ENCODE measurements around the gene MTRF1. TPM values are rescaled to one million over a fixed set of nuclear protein-coding genes. Genes with fewer than 3 reads are reported as not detected.

Gene MTRF1
- total RNA-seq, 2 experiments from 2014 or later: 22.6 to 23.4 TPM

DNA sequence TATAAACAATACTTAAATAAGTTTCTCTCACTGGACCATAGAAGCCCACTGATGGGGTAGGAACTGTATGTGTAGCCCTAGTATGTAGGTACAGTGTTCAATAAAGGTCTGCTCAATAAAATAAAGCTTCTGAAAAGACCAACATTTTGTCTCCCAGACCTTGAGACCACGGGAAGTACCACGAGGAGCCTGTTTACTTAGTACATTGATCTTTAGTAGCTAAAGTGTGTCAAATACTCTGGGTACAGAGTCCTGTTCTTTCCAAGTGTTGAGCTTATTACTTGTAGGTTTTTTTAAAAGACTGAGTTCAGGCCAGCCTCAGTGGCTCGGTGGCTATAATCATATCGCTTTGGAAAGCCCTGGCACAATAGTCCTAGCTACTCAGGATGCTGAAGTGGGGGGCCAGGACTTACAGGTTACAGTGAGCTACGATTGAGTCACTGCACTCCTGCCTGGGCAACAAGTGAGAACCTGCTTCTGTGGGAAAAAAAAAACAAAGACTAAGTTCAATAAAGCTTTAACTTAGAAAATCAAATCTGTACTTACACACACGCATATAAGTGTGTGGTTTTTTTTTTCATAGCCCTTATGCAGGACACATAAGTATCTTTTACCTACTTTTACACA is 3.4 kb downstream of the MTRF1 start:
- Mint-ChIP-seq H3K27ac (no peak overlapping the region), H3K36me3 (ENCODE audit: low read depth) (peaks cover 47% of the 10 kb centered on the region), H3K4me3 (no peak overlapping the region), H3K27me3 (no peaks in the 10 kb centered on the region), H3K4me1 (ENCODE audit: low read depth) (peaks cover 39% of the 10 kb centered on the region), H3K9me3 (no peaks in the 10 kb centered on the region)
- TF ChIP-seq, protein P1, sequence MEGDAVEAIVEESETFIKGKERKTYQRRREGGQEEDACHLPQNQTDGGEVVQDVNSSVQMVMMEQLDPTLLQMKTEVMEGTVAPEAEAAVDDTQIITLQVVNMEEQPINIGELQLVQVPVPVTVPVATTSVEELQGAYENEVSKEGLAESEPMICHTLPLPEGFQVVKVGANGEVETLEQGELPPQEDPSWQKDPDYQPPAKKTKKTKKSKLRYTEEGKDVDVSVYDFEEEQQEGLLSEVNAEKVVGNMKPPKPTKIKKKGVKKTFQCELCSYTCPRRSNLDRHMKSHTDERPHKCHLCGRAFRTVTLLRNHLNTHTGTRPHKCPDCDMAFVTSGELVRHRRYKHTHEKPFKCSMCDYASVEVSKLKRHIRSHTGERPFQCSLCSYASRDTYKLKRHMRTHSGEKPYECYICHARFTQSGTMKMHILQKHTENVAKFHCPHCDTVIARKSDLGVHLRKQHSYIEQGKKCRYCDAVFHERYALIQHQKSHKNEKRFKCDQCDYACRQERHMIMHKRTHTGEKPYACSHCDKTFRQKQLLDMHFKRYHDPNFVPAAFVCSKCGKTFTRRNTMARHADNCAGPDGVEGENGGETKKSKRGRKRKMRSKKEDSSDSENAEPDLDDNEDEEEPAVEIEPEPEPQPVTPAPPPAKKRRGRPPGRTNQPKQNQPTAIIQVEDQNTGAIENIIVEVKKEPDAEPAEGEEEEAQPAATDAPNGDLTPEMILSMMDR (IDR thresholded peaks at IDR 0.05): no peak
- ATAC-seq (no peak), DNase-seq (no peak)
- CTCF ChIA-PET: interaction anchor here (0.7 to 2.1 kb wide), 3 partner anchors 32 to 206 kb away, joined by 3 to 8 read pairs (median 3); no protein-coding TSS in a partner anchor
- POLR2A ChIA-PET: interaction anchor here (0.6 to 1.4 kb wide), 3 partner anchors 11 to 28 kb away, joined by 3 to 4 read pairs (median 3); no protein-coding TSS in a partner anchor
- intact Hi-C loops (cut with micrococcal nuclease): no loop called here

DNA sequence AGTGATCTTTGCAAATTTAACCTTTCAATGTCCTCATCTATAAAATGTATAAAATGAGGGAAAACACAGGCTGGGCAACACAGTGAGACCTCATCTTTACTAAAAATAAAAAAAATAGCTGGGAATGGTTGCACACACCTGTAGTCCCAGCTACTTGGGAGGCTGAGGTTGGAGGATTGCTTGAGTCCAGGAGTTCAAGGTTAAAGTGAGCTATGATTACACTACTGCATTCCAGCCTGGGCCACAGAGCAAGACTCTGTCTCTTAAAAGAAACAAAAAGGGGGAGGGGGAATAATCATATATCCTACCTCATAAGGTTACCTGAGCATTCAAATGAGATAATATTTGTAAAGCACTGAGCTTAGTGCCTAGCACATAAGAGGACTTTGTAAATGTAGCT is 5.8 kb downstream of the MTRF1 start:
- no peak overlapping the region for H3K27ac Mint-ChIP-seq
- H3K4me3 Mint-ChIP-seq: no peak overlapping the region
- DNase-seq (no peak), ATAC-seq (no peak)
- CTCF ChIA-PET: interaction anchor here (0.7 to 1.0 kb wide), 2 partner anchors 36 to 204 kb away, joined by 3 to 5 read pairs; no protein-coding TSS in a partner anchor
- TF ChIP-seq, protein P1 (IDR thresholded peaks at IDR 0.05): no peak
- H3K36me3 Mint-ChIP-seq (ENCODE audit: low read depth): peaks cover 63% of the 10 kb centered on the region
- H3K4me1 Mint-ChIP-seq (ENCODE audit: low read depth): peaks cover 35% of the 10 kb centered on the region
- H3K9me3 Mint-ChIP-seq: no peaks in the 10 kb centered on the region
- H3K27me3 Mint-ChIP-seq: no peaks in the 10 kb centered on the region
- POLR2A ChIA-PET: no interaction called here
- intact Hi-C loops (cut with micrococcal nuclease): no loop called here

DNA sequence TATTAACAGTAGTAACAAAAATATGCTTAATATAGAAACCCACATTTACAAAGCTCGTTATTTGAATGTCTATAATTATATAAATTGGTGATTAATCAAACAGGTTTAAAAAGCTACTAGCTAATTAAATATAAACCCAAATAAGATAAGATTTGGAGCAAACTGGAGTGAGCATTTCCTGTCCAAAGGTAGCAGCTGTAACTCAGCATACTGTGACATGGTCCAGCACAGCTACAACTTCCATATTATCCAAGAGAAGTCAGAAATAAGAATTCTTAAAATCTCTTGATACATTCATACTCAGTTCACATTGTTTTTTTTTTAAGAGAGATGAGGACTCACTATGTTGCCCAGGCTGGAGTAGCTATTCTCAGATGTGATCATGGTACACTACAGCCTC is 8.5 kb downstream of the MTRF1 start:
- H3K27me3 Mint-ChIP-seq: no peaks in the 10 kb centered on the region
- peaks cover 30% of the 10 kb centered on the region for H3K4me1 Mint-ChIP-seq (ENCODE audit: low read depth)
- peaks cover 69% of the 10 kb centered on the region for H3K36me3 Mint-ChIP-seq (ENCODE audit: low read depth)
- CTCF ChIA-PET: interaction anchor here (0.9 kb wide), 1 partner anchor 64 kb away, joined by 3 read pairs; no protein-coding TSS in a partner anchor
- H3K9me3 Mint-ChIP-seq: no peaks in the 10 kb centered on the region
- TF ChIP-seq, protein P1 (IDR thresholded peaks at IDR 0.05): no peak
- POLR2A ChIA-PET: interaction anchor here (0.6 kb wide), 2 partner anchors 19 to 673 kb away, joined by 3 read pairs; no protein-coding TSS in a partner anchor
- H3K4me3 Mint-ChIP-seq: no peak overlapping the region
- no peak overlapping the region for H3K27ac Mint-ChIP-seq
- intact Hi-C loops (cut with micrococcal nuclease): no loop called here
- ATAC-seq: no peak
- no peak for DNase-seq

DNA sequence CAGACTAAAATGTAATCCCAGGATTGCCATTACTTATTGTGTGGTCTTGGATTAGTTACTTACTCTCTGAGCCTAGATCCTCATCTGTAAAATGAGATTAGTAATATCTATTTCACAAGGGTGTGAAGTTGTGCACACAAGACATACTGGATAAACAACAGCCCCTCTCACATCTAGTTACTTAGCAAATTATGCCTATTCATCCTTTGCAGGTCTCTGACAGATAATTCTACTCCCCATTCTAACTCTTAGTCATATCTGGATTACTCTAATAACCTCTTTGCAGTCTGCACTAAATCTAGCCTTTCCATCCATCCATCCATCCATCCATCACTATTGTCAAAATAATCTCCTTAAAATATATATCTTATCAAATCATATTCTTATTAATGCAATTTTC is 12.4 kb downstream of the MTRF1 start:
- Mint-ChIP-seq H3K36me3 (ENCODE audit: low read depth) (peaks cover 52% of the 10 kb centered on the region), H3K4me3 (no peak overlapping the region), H3K4me1 (ENCODE audit: low read depth) (peaks cover 8% of the 10 kb centered on the region), H3K9me3 (no peaks in the 10 kb centered on the region), H3K27ac (no peak overlapping the region), H3K27me3 (no peaks in the 10 kb centered on the region)
- no peak for DNase-seq
- ChIA-PET CTCF (no interaction called here), POLR2A (interaction anchor here (1.0 kb wide), 1 partner anchor 10 kb away, joined by 3 read pairs; no protein-coding TSS in a partner anchor)
- intact Hi-C loops (cut with micrococcal nuclease): no loop called here
- no peak for ATAC-seq
- TF ChIP-seq, protein P1 (IDR thresholded peaks at IDR 0.05): no peak

DNA sequence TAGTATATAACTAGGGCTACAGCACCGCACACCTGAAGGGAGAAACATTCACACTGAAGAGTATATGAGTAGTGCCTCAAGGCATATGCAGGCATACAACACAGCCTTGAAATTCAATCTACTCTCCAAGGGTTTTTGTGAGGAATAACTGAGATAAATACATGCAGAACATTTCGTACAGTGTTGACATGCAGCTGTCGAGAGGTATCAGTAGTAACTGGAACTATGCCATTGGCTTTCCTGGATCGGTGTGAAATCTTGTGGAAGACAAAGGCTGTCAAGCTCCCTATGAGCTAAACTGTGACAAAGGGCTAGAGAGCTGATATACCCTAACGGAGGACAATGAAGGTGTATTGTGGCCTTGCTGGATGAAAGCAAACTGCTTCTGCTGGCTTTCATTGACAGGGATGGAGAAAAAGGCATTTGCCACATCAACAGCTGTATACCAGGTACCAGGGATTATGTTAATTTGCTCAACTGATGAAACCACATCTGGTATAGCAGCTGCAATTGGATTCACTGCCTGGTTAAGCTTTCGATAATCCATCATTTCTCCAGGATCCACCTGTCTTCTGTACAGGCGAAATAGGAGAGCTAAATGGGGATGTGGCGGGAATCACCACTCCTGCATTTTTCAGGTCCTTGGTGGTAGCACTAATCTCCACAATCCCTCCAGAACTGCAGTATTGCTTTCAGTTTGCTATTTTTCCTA is 16.3 kb downstream of the MTRF1 start:
- Mint-ChIP-seq H3K27ac (no peak overlapping the region), H3K4me1 (ENCODE audit: low read depth) (peaks cover 7% of the 10 kb centered on the region), H3K9me3 (no peaks in the 10 kb centered on the region), H3K27me3 (no peaks in the 10 kb centered on the region), H3K36me3 (ENCODE audit: low read depth) (peaks cover 34% of the 10 kb centered on the region), H3K4me3 (no peak overlapping the region)
- TF ChIP-seq, protein P1 (IDR thresholded peaks at IDR 0.05): no peak
- no peak for ATAC-seq
- ChIA-PET POLR2A (interaction anchor here (2.0 kb wide), 1 partner anchor 16 kb away, joined by 9 read pairs; the partner anchor contains the start of gene MTRF1), CTCF (no interaction called here)
- DNase-seq: no peak
- intact Hi-C loops (cut with micrococcal nuclease): no loop called here

Data from activated CD8-positive, alpha-beta T cell treated with anti-CD3 and anti-CD28 coated beads for 36 hours (primary cell).